Body of pancreas (tissue), 4 donors: Measurements from ENCODE around the gene AUTS2. TPM values are rescaled to one million over a fixed set of nuclear protein-coding genes. Genes with fewer than 3 reads are reported as not detected.

Experiments
- ATAC-seq: fragments of 150-250 bp; one replicate; pipeline ENCODE4 v1.9.1; 2016
- DNase-seq, 4 donors: peaks; one replicate each; pipeline ENCODE4 v3.0.0-alpha.2; 2019
- H3K27ac ChIP-seq, 4 donors: fragments of 200-600 bp; sonication (generic); 1 replicate in 3 of 4; 2 replicates in 1 of 4; pipeline versions ENCODE4 v1.5.1 to v1.6.1; 2016 to 2019; ENCODE audit warnings: mild to moderate bottlenecking in 1 of 4, mixed read lengths in 1 of 4, moderate library complexity in 1 of 4
- H3K27me3 ChIP-seq, 2 donors: fragments of 200-600 bp; sonication (generic); one replicate each; pipeline ENCODE4 v1.6.0; 2016; ENCODE audit warnings: mild to moderate bottlenecking in 1 of 2
- H3K36me3 ChIP-seq, 2 donors: fragments of 200-600 bp; sonication (generic); replicated peaks in 1 of 2; 2 replicates each; pipeline ENCODE4 v1.5.1; 2016; ENCODE audit warnings: low read depth in 2 of 2; ENCODE audit not compliant: insufficient read depth in 1 of 2
- H3K4me1 ChIP-seq: fragments of 200-600 bp; sonication (generic); one replicate; pipeline ENCODE4 v1.6.0; 2016
- H3K4me3 ChIP-seq, 2 donors: fragments of 200-600 bp; sonication (generic); 1 replicate in 1 of 2; 2 replicates in 1 of 2; pipeline ENCODE4 v1.5.1; 2016 to 2019
- H3K9me3 ChIP-seq, 3 donors: fragments of 200-600 bp; sonication (generic); 1 replicate in 2 of 3; 2 replicates in 1 of 3; pipeline ENCODE4 v1.5.1; 2016
- POLR2A ChIP-seq, 3 donors: fragments of 450-650 bp; IDR thresholded peaks; one replicate each; pipeline ENCODE4 v1.6.1; 2016; ENCODE audit warnings: antibody characterized with exemption in 3 of 3, mild to moderate bottlenecking in 2 of 3
- WGBS, 2 donors: methylation state at CpG; one replicate each; pipeline ENCODE4 v1.1.5; 2017; 5-methylcytosine and 5-hydroxymethylcytosine counted together
- intact Hi-C: fragments of 100-400 bp; cut with DNase I; formaldehyde crosslinking; loops from one replicate; pipeline ENCODE4 v1.15.1; 2023
- total RNA-seq, 2 donors: library from RNA; depleted of rRNA; stranded (reverse); fragments of >200 nt; gene quantifications; one replicate each; pipeline ENCODE4 v1.1.0, GENCODE V29; 2016
- TF ChIP-seq, protein P1 (sequence below), 7 experiments: fragments of 450-650 bp in 4 of 7; fragments of 200-600 bp in 3 of 7; sonication (generic) in 3 of 7; IDR thresholded peaks; one replicate each; pipeline ENCODE4 v1.5.1; 2016 to 2019; ENCODE audit warnings: antibody characterized with exemption in 7 of 7

The AUTS2 gene
- total RNA-seq, 2 donors from 2014 or later, result 11.7 to 18.5 TPM

DNA sequence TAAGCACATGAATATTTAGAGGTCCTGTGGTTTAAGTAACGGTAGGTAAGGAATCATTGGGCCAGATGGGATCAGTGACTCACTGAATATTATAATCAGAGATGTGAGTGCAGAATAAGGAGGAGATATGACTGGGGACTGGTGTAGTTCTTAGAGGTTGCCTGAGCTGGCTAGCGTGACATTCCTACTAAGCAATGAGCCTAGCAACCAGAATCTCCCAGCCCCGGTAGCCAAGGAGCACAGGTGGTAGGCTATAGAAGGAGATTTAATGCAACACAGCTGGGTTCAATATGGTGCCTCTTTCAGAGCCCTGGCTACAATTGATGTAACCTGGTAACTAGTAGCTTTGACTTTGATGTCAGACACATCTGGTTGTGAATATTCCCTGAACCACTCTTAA lies 641.6 kb downstream of the AUTS2 start:
- TF ChIP-seq POLR2A (IDR thresholded peaks at IDR 0.05), result no peak
- TF ChIP-seq, protein P1, sequence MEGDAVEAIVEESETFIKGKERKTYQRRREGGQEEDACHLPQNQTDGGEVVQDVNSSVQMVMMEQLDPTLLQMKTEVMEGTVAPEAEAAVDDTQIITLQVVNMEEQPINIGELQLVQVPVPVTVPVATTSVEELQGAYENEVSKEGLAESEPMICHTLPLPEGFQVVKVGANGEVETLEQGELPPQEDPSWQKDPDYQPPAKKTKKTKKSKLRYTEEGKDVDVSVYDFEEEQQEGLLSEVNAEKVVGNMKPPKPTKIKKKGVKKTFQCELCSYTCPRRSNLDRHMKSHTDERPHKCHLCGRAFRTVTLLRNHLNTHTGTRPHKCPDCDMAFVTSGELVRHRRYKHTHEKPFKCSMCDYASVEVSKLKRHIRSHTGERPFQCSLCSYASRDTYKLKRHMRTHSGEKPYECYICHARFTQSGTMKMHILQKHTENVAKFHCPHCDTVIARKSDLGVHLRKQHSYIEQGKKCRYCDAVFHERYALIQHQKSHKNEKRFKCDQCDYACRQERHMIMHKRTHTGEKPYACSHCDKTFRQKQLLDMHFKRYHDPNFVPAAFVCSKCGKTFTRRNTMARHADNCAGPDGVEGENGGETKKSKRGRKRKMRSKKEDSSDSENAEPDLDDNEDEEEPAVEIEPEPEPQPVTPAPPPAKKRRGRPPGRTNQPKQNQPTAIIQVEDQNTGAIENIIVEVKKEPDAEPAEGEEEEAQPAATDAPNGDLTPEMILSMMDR (IDR thresholded peaks at IDR 0.05), result no peak
- Histone ChIP-seq H3K4me3 (no peak overlapping the region), H3K27me3 (no peaks in the 10 kb centered on the region), H3K9me3 (no peaks in the 10 kb centered on the region), H3K4me1 (no peaks in the 10 kb centered on the region), H3K27ac (no peak overlapping the region), H3K36me3 (no peaks in the 10 kb centered on the region)
- intact Hi-C loops, result no loop called here
- ATAC-seq (no peak), DNase-seq (no peak)
- 98 to 99% methylated on average over 3 of the region's 3 CpGs for WGBS, 2 donors

DNA sequence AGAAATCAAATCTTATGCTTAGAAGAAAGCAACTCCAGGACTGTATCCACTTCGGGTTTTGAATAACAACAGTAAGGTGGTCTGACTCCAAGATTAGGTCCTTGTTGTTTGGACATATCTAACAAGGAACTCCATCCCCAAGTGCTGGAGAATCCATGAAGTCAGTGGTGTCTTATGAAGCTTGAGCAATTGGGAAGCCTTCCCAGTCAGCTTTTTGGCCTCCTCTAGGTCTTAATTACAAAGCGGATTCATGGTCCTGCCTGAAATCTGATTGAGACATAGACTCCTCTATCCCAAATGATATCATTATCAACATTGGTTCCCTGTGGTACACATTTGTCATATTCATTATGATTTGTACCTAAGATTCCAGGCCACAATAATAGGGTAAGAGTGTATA lies 642.6 kb downstream of the AUTS2 start:
- ATAC-seq, result no peak
- H3K36me3 ChIP-seq, result no peaks in the 10 kb centered on the region
- H3K27ac ChIP-seq, result no peak overlapping the region
- no peaks in the 10 kb centered on the region for H3K27me3 ChIP-seq
- DNase-seq, result no peak
- H3K4me1 ChIP-seq, result no peaks in the 10 kb centered on the region
- TF ChIP-seq, protein P1 (IDR thresholded peaks at IDR 0.05), result no peak
- TF ChIP-seq POLR2A (IDR thresholded peaks at IDR 0.05), result no peak
- intact Hi-C loops, result no loop called here
- no peak overlapping the region for H3K4me3 ChIP-seq
- H3K9me3 ChIP-seq, result no peaks in the 10 kb centered on the region
- WGBS, 2 donors, result 86 to 95% methylated on average over 2 of the region's 2 CpGs

DNA sequence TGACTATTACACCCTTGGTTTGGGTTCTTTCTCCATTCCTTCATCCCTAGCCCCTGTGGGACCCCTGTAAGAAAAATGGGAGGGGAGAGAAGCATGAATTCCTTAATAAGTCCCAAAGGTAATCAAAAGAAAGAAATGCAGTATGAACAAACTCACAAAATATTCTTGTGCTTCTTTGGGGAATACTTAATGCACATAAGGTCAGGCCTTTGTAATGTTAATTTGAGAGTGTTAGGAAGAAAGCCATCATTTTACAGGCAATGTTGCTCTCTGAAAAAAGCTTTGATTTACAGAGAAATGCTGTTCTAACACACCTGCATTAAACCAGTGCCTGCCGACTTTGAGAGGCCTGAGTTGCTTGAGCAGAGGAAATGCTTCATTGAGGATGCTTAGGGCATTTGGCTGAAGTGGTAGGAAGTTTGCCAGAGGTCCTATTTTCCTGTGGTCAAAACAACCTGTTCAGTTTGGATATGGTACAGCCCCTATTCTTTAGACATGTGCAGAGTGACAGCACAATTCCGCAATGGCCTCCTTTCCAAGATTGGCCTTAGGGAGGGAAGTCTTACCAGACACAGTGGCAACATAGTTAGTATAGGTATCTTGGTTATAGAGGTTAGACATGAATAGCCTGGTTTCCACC lies 643.4 kb downstream of the AUTS2 start:
- Histone ChIP-seq H3K4me1 (no peaks in the 10 kb centered on the region), H3K27ac (no peak overlapping the region), H3K36me3 (no peaks in the 10 kb centered on the region), H3K27me3 (no peaks in the 10 kb centered on the region), H3K9me3 (no peaks in the 10 kb centered on the region), H3K4me3 (no peak overlapping the region)
- DNase-seq, result no peak
- ATAC-seq, result no peak
- 70 to 78% methylated on average over 2 of the region's 2 CpGs for WGBS, 2 donors
- TF ChIP-seq, protein P1 (IDR thresholded peaks at IDR 0.05), result no peak
- no peak for TF ChIP-seq POLR2A (IDR thresholded peaks at IDR 0.05)
- intact Hi-C loops, result no loop called here

DNA sequence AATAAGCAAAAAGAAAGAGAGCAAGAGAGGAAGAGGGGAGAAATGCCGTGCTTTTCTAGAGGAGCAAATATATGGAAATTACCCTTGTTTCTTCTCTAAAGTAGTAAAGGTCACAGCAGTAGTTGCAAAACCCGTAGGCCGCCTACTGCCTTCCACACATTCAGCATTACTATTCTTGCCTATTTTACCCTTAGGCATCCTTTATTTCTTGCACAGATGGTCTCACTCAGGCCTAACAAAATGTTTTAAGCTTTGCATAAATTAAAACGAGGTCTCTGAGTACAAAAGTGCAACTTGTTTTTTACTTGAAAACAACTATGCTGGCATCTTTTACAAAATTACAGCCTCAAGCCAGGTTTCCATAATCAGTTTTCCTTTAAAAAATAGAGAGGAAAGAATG lies 644.6 kb downstream of the AUTS2 start:
- H3K27ac ChIP-seq, result no peak overlapping the region
- DNase-seq (no peak), ATAC-seq (no peak)
- 76 to 79% methylated on average over 4 of the region's 4 CpGs for WGBS, 2 donors
- no peaks in the 10 kb centered on the region for H3K4me1 ChIP-seq
- no peaks in the 10 kb centered on the region for H3K36me3 ChIP-seq
- no peaks in the 10 kb centered on the region for H3K9me3 ChIP-seq
- H3K27me3 ChIP-seq, result no peaks in the 10 kb centered on the region
- intact Hi-C loops, result no loop called here
- H3K4me3 ChIP-seq, result no peak overlapping the region
- TF ChIP-seq POLR2A (IDR thresholded peaks at IDR 0.05), result no peak
- TF ChIP-seq, protein P1 (IDR thresholded peaks at IDR 0.05), result no peak

DNA sequence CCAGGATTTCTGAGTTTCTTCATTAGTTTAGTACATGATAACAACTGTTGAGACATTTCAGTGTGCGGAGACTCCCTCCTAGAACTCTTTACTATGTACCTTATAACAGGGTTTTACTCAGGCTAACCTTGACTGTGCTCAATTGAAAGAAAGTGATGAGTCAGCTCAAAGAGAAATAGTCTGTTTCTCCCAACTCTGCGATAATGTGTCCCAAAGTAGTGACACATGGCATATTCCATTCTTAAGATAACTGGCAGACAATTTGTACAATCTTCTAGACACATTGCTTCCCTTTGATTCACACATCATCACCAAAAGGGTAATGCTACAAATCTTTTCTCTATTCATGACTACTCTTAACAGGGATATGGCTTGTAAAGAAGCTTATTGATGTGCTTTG lies 645.2 kb downstream of the AUTS2 start:
- no peak overlapping the region for H3K27ac ChIP-seq
- H3K4me3 ChIP-seq, result no peak overlapping the region
- intact Hi-C loops, result no loop called here
- no peaks in the 10 kb centered on the region for H3K4me1 ChIP-seq
- H3K9me3 ChIP-seq, result no peaks in the 10 kb centered on the region
- no peaks in the 10 kb centered on the region for H3K36me3 ChIP-seq
- no peak for ATAC-seq
- H3K27me3 ChIP-seq, result no peaks in the 10 kb centered on the region
- TF ChIP-seq POLR2A (IDR thresholded peaks at IDR 0.05), result no peak
- TF ChIP-seq, protein P1 (IDR thresholded peaks at IDR 0.05), result no peak
- WGBS, 2 donors, result 88 to 97% methylated on average over 2 of the region's 2 CpGs
- no peak for DNase-seq
